Natural killer cell (primary cell): ENCODE results near the gene PLAU. TPM values are rescaled to one million over a fixed set of nuclear protein-coding genes. Genes with fewer than 3 reads are reported as not detected.

ENCODE experiments used
- ATAC-seq, 3 donors: fragments of 150-1000 bp in 2 of 3; fragments of 200-7000 bp in 1 of 3; cut with Tn5 transposase; 1 replicate in 1 of 3; 2 replicates in 2 of 3; pipeline ENCODE4 v1.10.0; 2021; ENCODE audit warnings: mild to moderate bottlenecking in 2 of 3, moderate library complexity in 2 of 3
- DNase-seq, 2 donors: peaks; one replicate each; pipeline versions ENCODE4 v3.0.0 to v3.0.0-alpha.2; 2013 to 2021; ENCODE audit warnings: mixed read lengths in 1 of 2
- H3K27ac ChIP-seq: one replicate; pipeline ENCODE4 v1.5.1; 2013; ENCODE audit warnings: mild to moderate bottlenecking, low read length
- H3K27me3 ChIP-seq: one replicate; pipeline ENCODE4 v1.6.1; 2013; ENCODE audit warnings: low read length; ENCODE audit not compliant: control insufficient read depth, insufficient read depth
- H3K36me3 ChIP-seq: one replicate; pipeline ENCODE4 v1.6.1; 2013; ENCODE audit warnings: low read length; ENCODE audit not compliant: control insufficient read depth, insufficient read depth
- H3K4me1 ChIP-seq: one replicate; pipeline ENCODE4 v1.6.1; 2013; ENCODE audit warnings: low read length; ENCODE audit not compliant: control insufficient read depth, insufficient read depth
- H3K4me3 ChIP-seq: one replicate; pipeline ENCODE4 v1.5.1; 2013; ENCODE audit warnings: low read length
- H3K9me3 ChIP-seq: one replicate; pipeline ENCODE4 v1.6.1; 2013; ENCODE audit warnings: low read length; ENCODE audit not compliant: control insufficient read depth, insufficient read depth
- H3K27ac Mint-ChIP-seq, 2 donors: one replicate each; pipeline ENCODE4 v1.8.0; 2022; ENCODE audit warnings: mild to moderate bottlenecking in 2 of 2, mixed read lengths in 2 of 2, moderate library complexity in 1 of 2
- H3K27me3 Mint-ChIP-seq, 2 donors: one replicate each; pipeline ENCODE4 v1.8.0; 2022; ENCODE audit warnings: low read depth in 2 of 2, mixed read lengths in 2 of 2
- H3K36me3 Mint-ChIP-seq: one replicate; pipeline ENCODE4 v1.8.0; 2022; ENCODE audit warnings: mixed read lengths
- H3K4me1 Mint-ChIP-seq, 2 donors: one replicate each; pipeline ENCODE4 v1.8.0; 2022; ENCODE audit warnings: mixed read lengths in 2 of 2
- H3K4me3 Mint-ChIP-seq: one replicate; pipeline ENCODE4 v1.8.0; 2022; ENCODE audit warnings: mild to moderate bottlenecking, moderate library complexity, mixed read lengths
- H3K9me3 Mint-ChIP-seq, 2 donors: one replicate each; pipeline ENCODE4 v1.8.0; 2022; ENCODE audit warnings: mixed read lengths in 2 of 2
- CTCF ChIP-seq: fragments of 200-600 bp; IDR thresholded peaks from one replicate; pipeline ENCODE4 v1.8.0; 2022; ENCODE audit warnings: antibody characterized with exemption
- WGBS: methylation state at CpG from one replicate; pipeline ENCODE4 v1.1.7; 2013; ENCODE audit warnings: missing lambda C conversion rate; ENCODE audit not compliant: insufficient coverage; 5-methylcytosine and 5-hydroxymethylcytosine counted together
- intact Hi-C: fragments of 100-400 bp; cut with micrococcal nuclease; formaldehyde crosslinking; loops from one replicate; pipeline ENCODE4 v1.14.2; 2022
- total RNA-seq, 4 donors: library from RNA; stranded (reverse); fragments of 120-200 nt in 1 of 4; gene quantifications; one replicate each; pipeline versions ENCODE4 v1.2.3 to v1.2.4, GENCODE V29; 2013 to 2022

The PLAU gene
- total RNA-seq, 3 donors from 2014 or later (not counting 1 experiment from before 2014, with no cell fraction given) = 0.12 to 1.6 (median 0.32) TPM

- no peak for ATAC-seq
- no peak for TF ChIP-seq CTCF
- Mint-ChIP-seq H3K27me3 (peaks cover 0 to 4% of the 10 kb centered on the region in 2 donors), H3K4me1 (peaks cover 4 to 19% of the 10 kb centered on the region in 2 donors), H3K4me3 (no peak overlapping the region), H3K9me3 (no peaks in the 10 kb centered on the region), H3K27ac (no peak overlapping the region), H3K36me3 (no peaks in the 10 kb centered on the region)
- intact Hi-C loops = no loop called here
- 100% methylated on average over 3 of the region's 3 CpGs for WGBS
- no peaks in the 10 kb centered on the region for H3K27me3 ChIP-seq
- peaks cover 14% of the 10 kb centered on the region for H3K4me1 ChIP-seq
- no peaks in the 10 kb centered on the region for H3K36me3 ChIP-seq
- DNase-seq = no peak
- H3K27ac ChIP-seq = no peak overlapping the region
- no peak overlapping the region for H3K4me3 ChIP-seq
- H3K9me3 ChIP-seq = no peaks in the 10 kb centered on the region
These were observed 25.0 kb downstream of the PLAU start for GRCh38 chr10:73935895-73936294.

- no peak for ATAC-seq
These were observed 26.6 kb downstream of the PLAU start for GRCh38 chr10:73937333-73938043.

GRCh38 chr10:73940634-73941221 lies 29.8 kb downstream of the PLAU start:
- H3K4me1 ChIP-seq = peaks cover 10% of the 10 kb centered on the region
- no peaks in the 10 kb centered on the region for H3K9me3 ChIP-seq
- 10% methylated on average over 28 of the region's 28 CpGs for whole genome bisulfite sequencing
- no peak overlapping the region for H3K4me3 ChIP-seq
- H3K36me3 Mint-ChIP-seq = no peaks in the 10 kb centered on the region
- DNase-seq (peak; percentile 83 to 85), ATAC-seq (peak; percentile 98 to 100 (median 100))
- H3K27ac ChIP-seq = no peak overlapping the region
- peak; percentile 94 for TF ChIP-seq CTCF
- peak overlapping the region; percentile 78 for H3K4me3 Mint-ChIP-seq
- intact Hi-C loops = loop anchor here (1.0 to 5.0 kb wide), 3 partner anchors 54 to 168 kb away; a partner anchor contains a TSS
- peaks cover 8 to 9% of the 10 kb centered on the region in 2 donors for H3K4me1 Mint-ChIP-seq
- H3K27me3 ChIP-seq = no peaks in the 10 kb centered on the region
- no peaks in the 10 kb centered on the region for H3K27me3 Mint-ChIP-seq
- no peaks in the 10 kb centered on the region for H3K9me3 Mint-ChIP-seq
- H3K36me3 ChIP-seq = no peaks in the 10 kb centered on the region
- peak overlapping the region in 1 of 2 donors; percentile 73 for H3K27ac Mint-ChIP-seq

More at GRCh38 chr10:73937333-73938043, 26.6 kb downstream of the PLAU start:
- intact Hi-C loops = no loop called here
- no peak overlapping the region for H3K27ac ChIP-seq
- Mint-ChIP-seq H3K4me3 (no peak overlapping the region), H3K36me3 (no peaks in the 10 kb centered on the region), H3K9me3 (no peaks in the 10 kb centered on the region), H3K4me1 (peaks cover 8 to 14% of the 10 kb centered on the region in 2 donors), H3K27ac (no peak overlapping the region), H3K27me3 (peaks cover 0 to 4% of the 10 kb centered on the region in 2 donors)
- no peak overlapping the region for H3K4me3 ChIP-seq
- no peaks in the 10 kb centered on the region for H3K27me3 ChIP-seq
- no peak for TF ChIP-seq CTCF
- peaks cover 11% of the 10 kb centered on the region for H3K4me1 ChIP-seq
- WGBS = 91% methylated on average over 4 of the region's 5 CpGs
- H3K36me3 ChIP-seq = no peaks in the 10 kb centered on the region
- no peak for DNase-seq
- H3K9me3 ChIP-seq = no peaks in the 10 kb centered on the region
